Kidney epithelial cell (primary cell): ENCODE measurements around the gene ZMIZ1. TPM values are rescaled to one million over a fixed set of nuclear protein-coding genes. Genes with fewer than 3 reads are reported as not detected.

Source experiments
- DNase-seq: peaks from one replicate; pipeline ENCODE4 v3.0.0-alpha.2; 2010; ENCODE audit warnings: low read depth
- H3K27me3 ChIP-seq: 2 replicates; pipeline ENCODE4 v1.6.0; 2011; ENCODE audit warnings: low read length; ENCODE audit not compliant: control insufficient read depth, insufficient read depth
- H3K36me3 ChIP-seq: 2 replicates; pipeline ENCODE4 v1.5.1; 2011; ENCODE audit warnings: low read length; ENCODE audit not compliant: control insufficient read depth, insufficient read depth
- H3K4me3 ChIP-seq: 2 replicates; pipeline ENCODE4 v1.5.1; 2011; ENCODE audit warnings: low read depth, mild to moderate bottlenecking, control low read depth, low read length
- total RNA-seq: library from RNA; depleted of rRNA; stranded (reverse); fragments of >200 nt; gene quantifications from 2 replicates; pipeline ENCODE4 v1.2.3, GENCODE V29; 2015
- TF ChIP-seq, protein P1 (sequence below): IDR thresholded peaks from 2 replicates; pipeline ENCODE4 v1.5.1; 2011; ENCODE audit warnings: mild to moderate bottlenecking, moderate library complexity, low read length, control low read depth, inconsistent platforms; ENCODE audit not compliant: insufficient read depth, poor library complexity, severe bottlenecking

Gene ZMIZ1
- total RNA-seq, 1 donor from 2014 or later: 57.5 TPM

- Histone ChIP-seq H3K4me3 (no peak overlapping the region), H3K36me3 (peaks cover 6% of the 10 kb centered on the region), H3K27me3 (no peaks in the 10 kb centered on the region)
- DNase-seq: no peak
- TF ChIP-seq, protein P1, sequence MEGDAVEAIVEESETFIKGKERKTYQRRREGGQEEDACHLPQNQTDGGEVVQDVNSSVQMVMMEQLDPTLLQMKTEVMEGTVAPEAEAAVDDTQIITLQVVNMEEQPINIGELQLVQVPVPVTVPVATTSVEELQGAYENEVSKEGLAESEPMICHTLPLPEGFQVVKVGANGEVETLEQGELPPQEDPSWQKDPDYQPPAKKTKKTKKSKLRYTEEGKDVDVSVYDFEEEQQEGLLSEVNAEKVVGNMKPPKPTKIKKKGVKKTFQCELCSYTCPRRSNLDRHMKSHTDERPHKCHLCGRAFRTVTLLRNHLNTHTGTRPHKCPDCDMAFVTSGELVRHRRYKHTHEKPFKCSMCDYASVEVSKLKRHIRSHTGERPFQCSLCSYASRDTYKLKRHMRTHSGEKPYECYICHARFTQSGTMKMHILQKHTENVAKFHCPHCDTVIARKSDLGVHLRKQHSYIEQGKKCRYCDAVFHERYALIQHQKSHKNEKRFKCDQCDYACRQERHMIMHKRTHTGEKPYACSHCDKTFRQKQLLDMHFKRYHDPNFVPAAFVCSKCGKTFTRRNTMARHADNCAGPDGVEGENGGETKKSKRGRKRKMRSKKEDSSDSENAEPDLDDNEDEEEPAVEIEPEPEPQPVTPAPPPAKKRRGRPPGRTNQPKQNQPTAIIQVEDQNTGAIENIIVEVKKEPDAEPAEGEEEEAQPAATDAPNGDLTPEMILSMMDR: no peak
Observed at GRCh38 chr10:79165070-79165778, 96.5 kb downstream of the ZMIZ1 start.

GRCh38 chr10:79166312-79166721 lies 97.6 kb downstream of the ZMIZ1 start:
- Histone ChIP-seq H3K27me3 (no peaks in the 10 kb centered on the region), H3K36me3 (peaks cover 6% of the 10 kb centered on the region), H3K4me3 (no peak overlapping the region)
- no peak for DNase-seq
- TF ChIP-seq, protein P1: no peak

GRCh38 chr10:79166741-79167140 lies 98.0 kb downstream of the ZMIZ1 start:
- H3K36me3 ChIP-seq: peaks cover 6% of the 10 kb centered on the region
- TF ChIP-seq, protein P1: no peak
- DNase-seq: no peak
- no peaks in the 10 kb centered on the region for H3K27me3 ChIP-seq
- no peak overlapping the region for H3K4me3 ChIP-seq

GRCh38 chr10:79167537-79167936 lies 98.8 kb downstream of the ZMIZ1 start:
- Histone ChIP-seq H3K36me3 (peaks cover 6% of the 10 kb centered on the region), H3K4me3 (no peak overlapping the region), H3K27me3 (no peaks in the 10 kb centered on the region)
- DNase-seq: no peak
- TF ChIP-seq, protein P1: no peak

DNA sequence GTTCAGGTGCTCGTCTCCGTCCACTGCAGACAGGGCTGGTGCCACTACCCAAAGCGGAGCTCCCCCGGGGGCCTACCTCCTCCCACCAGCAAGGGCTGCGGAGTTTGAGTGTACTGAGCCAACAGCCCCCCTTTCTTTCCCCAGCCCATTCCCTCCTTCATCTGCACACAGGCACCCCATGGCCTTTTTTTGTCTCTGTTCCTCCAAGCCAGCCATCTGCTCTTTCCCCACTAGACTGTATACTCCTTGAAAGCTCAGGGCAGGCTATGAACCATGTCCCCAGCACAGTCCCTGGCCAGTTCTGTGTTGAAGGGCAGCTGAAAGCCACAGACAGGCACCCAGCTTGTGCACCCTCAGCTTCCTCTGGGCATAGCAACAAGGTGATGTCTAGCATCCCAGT lies 99.4 kb downstream of the ZMIZ1 start:
- no peak for DNase-seq
- TF ChIP-seq, protein P1: no peak

GRCh38 chr10:79170226-79170752 lies 101.5 kb downstream of the ZMIZ1 start:
- TF ChIP-seq, protein P1: no peak
- H3K27me3 ChIP-seq: no peaks in the 10 kb centered on the region
- H3K4me3 ChIP-seq: no peak overlapping the region
- DNase-seq: no peak
- H3K36me3 ChIP-seq: peaks cover 6% of the 10 kb centered on the region

More for the DNA sequence above, 99.4 kb downstream of the ZMIZ1 start:
- H3K36me3 ChIP-seq: peaks cover 6% of the 10 kb centered on the region
- H3K27me3 ChIP-seq: no peaks in the 10 kb centered on the region
- H3K4me3 ChIP-seq: no peak overlapping the region
